Mesendoderm (in vitro differentiated cells): ENCODE measurements around the gene NFATC1.

Source experiments
- DNase-seq: peaks from one replicate; pipeline ENCODE4 v3.0.0; 2013
- H2AK5ac ChIP-seq: 2 replicates; pipeline ENCODE4 v1.6.1; 2013; ENCODE audit warnings: low read length, inconsistent platforms
- H2BK120ac ChIP-seq: 2 replicates; pipeline ENCODE4 v1.6.1; 2013; ENCODE audit warnings: low read depth, mild to moderate bottlenecking, low read length, moderate library complexity, mixed read lengths
- H2BK15ac ChIP-seq: replicated peaks from 2 replicates; pipeline ENCODE4 v1.6.1; 2013; ENCODE audit warnings: low read depth, mild to moderate bottlenecking, moderate library complexity
- H2BK5ac ChIP-seq: 2 replicates; pipeline ENCODE4 v1.6.1; 2013; ENCODE audit warnings: low read length, inconsistent platforms
- H3K18ac ChIP-seq: 2 replicates; pipeline ENCODE4 v1.6.1; 2013; ENCODE audit warnings: mild to moderate bottlenecking, low read length, mixed read lengths
- H3K23ac ChIP-seq: one replicate; pipeline ENCODE4 v1.6.1; 2013; ENCODE audit warnings: low read length
- H3K27ac ChIP-seq: 2 replicates; pipeline ENCODE4 v1.5.1; 2013; ENCODE audit warnings: low read depth, mild to moderate bottlenecking, inconsistent platforms, low read length, moderate library complexity
- H3K27me3 ChIP-seq: 2 replicates; pipeline ENCODE4 v1.6.1; 2013; ENCODE audit warnings: low read length, control low read depth, mild to moderate bottlenecking, inconsistent platforms; ENCODE audit not compliant: insufficient read depth, poor library complexity
- H3K36me3 ChIP-seq: 2 replicates; pipeline ENCODE4 v1.6.1; 2013; ENCODE audit warnings: low read length, inconsistent platforms; ENCODE audit not compliant: control insufficient read depth, insufficient read depth
- H3K4ac ChIP-seq: one replicate; pipeline ENCODE4 v1.6.1; 2013; ENCODE audit warnings: low read depth, mild to moderate bottlenecking, low read length, moderate library complexity
- H3K4me1 ChIP-seq: 2 replicates; pipeline ENCODE4 v1.6.1; 2013; ENCODE audit warnings: low read depth, low read length, inconsistent platforms; ENCODE audit not compliant: control insufficient read depth
- H3K4me2 ChIP-seq: 2 replicates; pipeline ENCODE4 v1.6.1; 2013; ENCODE audit warnings: low read length
- H3K4me3 ChIP-seq: 2 replicates; pipeline ENCODE4 v1.5.1; 2013; ENCODE audit warnings: mild to moderate bottlenecking, low read length
- H3K56ac ChIP-seq: one replicate; pipeline ENCODE4 v1.6.1; 2013; ENCODE audit warnings: low read length
- H3K79me1 ChIP-seq: 2 replicates; pipeline ENCODE4 v1.6.1; 2013; ENCODE audit warnings: low read length, inconsistent platforms
- H3K79me2 ChIP-seq: 2 replicates; pipeline ENCODE4 v1.6.1; 2013; ENCODE audit warnings: mild to moderate bottlenecking, low read length; ENCODE audit not compliant: control insufficient read depth, insufficient read depth
- H3K9ac ChIP-seq: 2 replicates; pipeline ENCODE4 v1.6.1; 2013; ENCODE audit warnings: low read length, inconsistent platforms
- H4K5ac ChIP-seq: one replicate; pipeline ENCODE4 v1.6.1; 2013; ENCODE audit warnings: low read length
- H4K8ac ChIP-seq: one replicate; pipeline ENCODE4 v1.6.1; 2013; ENCODE audit warnings: low read depth, mild to moderate bottlenecking, control low read depth, low read length, moderate library complexity
- WGBS: extraction: QIAGEN DNeasy Blood & Tissue Kit; methylation state at CpG from one replicate; pipeline ENCODE4 v1.1.7; 2013; ENCODE audit warnings: low lambda C conversion rate, missing lambda C conversion rate; ENCODE audit not compliant: insufficient coverage; ENCODE audit errors: extremely low coverage; 5-methylcytosine and 5-hydroxymethylcytosine counted together

The NFATC1 gene

DNA sequence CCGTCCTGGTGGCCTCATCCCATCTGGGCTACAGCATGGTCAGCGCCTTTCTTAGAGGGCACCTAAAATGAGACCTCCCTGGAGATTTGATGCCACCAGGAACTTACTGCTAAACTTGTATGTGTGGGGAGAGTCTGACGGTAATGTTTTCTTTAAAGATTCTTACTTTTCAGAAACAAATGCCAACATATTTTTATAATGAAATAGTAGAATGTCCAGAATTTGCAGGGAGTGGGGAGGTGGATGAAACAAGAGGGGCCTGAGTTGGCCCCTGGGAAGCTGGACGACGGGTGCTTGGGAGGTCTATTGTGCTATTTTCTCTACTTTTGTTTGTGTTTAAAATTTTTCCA lies 165.1 kb downstream of the NFATC1 start:
- no peaks in the 10 kb centered on the region for H3K79me1 ChIP-seq
- no peaks in the 10 kb centered on the region for H3K36me3 ChIP-seq
- H2BK120ac ChIP-seq, result no peak overlapping the region
- H4K8ac ChIP-seq, result no peak overlapping the region
- no peak overlapping the region for H3K4ac ChIP-seq
- no peak overlapping the region for H4K5ac ChIP-seq
- no peak overlapping the region for H3K9ac ChIP-seq
- H3K56ac ChIP-seq, result no peak overlapping the region
- no peak overlapping the region for H3K18ac ChIP-seq
- no peak overlapping the region for H2BK5ac ChIP-seq
- H3K27me3 ChIP-seq, result no peaks in the 10 kb centered on the region
- H3K27ac ChIP-seq, result no peak overlapping the region
- no peak for DNase-seq
- no CpG with 5 or more reads among the region's 5 CpGs for WGBS
- H2AK5ac ChIP-seq, result no peak overlapping the region
- H3K23ac ChIP-seq, result no peak overlapping the region
- no peaks in the 10 kb centered on the region for H3K79me2 ChIP-seq
- H3K4me2 ChIP-seq, result no peak overlapping the region
- H3K4me3 ChIP-seq, result no peak overlapping the region
- H2BK15ac ChIP-seq, result no peak overlapping the region
- no peaks in the 10 kb centered on the region for H3K4me1 ChIP-seq

DNA sequence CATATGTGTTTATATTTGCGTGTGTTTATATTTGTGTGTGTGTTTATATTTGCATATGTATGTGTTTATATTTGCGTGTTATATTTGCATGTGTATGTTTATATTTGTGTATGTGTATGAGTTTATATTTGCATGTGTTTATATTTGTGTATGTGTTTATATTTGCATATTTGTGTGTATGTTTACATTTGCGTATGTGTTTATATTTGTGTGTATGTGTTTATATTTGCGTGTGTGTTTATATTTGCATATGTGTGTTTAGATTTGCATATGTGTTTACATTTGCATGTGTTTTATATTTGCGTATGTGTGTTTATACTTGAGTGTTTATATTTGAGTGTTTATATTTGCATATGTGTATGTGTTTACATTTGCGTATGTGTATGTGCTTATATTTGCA lies 168.2 kb downstream of the NFATC1 start:
- no peak overlapping the region for H2AK5ac ChIP-seq
- H4K5ac ChIP-seq, result no peak overlapping the region
- H3K23ac ChIP-seq, result no peak overlapping the region
- 100% methylated on average over 4 of the region's 6 CpGs for WGBS
- no peak overlapping the region for H3K18ac ChIP-seq
- no peak overlapping the region for H4K8ac ChIP-seq
- no peak overlapping the region for H3K4me2 ChIP-seq
- no peak overlapping the region for H2BK15ac ChIP-seq
- no peak overlapping the region for H2BK120ac ChIP-seq
- H3K79me2 ChIP-seq, result no peaks in the 10 kb centered on the region
- no peak for DNase-seq
- H3K56ac ChIP-seq, result no peak overlapping the region
- H3K9ac ChIP-seq, result no peak overlapping the region
- no peak overlapping the region for H3K27ac ChIP-seq
- no peaks in the 10 kb centered on the region for H3K79me1 ChIP-seq
- no peak overlapping the region for H3K4me3 ChIP-seq
- H3K27me3 ChIP-seq, result no peaks in the 10 kb centered on the region
- H3K4me1 ChIP-seq, result peaks cover 11% of the 10 kb centered on the region
- no peak overlapping the region for H3K4ac ChIP-seq
- H3K36me3 ChIP-seq, result no peaks in the 10 kb centered on the region
- no peak overlapping the region for H2BK5ac ChIP-seq

DNA sequence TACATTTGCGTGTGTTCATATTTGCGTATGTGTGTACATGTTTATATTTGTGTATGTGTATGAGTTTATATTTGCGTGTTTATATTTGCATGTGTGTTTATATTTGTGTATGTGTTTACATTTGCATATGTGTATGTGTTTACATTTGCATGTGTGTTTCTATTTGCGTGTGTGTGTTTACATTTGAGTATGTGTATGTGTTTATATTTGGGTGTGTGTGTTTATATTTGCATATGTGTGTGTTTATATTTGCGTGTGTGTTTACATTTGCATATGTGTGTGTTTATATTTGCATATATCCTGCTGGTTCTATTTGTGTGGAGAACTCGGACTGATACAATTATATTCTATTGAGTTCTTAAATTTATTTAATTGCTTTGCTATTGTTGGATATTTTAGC lies 168.7 kb downstream of the NFATC1 start:
- Histone ChIP-seq H3K4me1 (peaks cover 11% of the 10 kb centered on the region), H2BK15ac (no peak overlapping the region), H3K27ac (no peak overlapping the region), H4K5ac (no peak overlapping the region), H3K9ac (no peak overlapping the region), H2BK5ac (no peak overlapping the region), H3K23ac (no peak overlapping the region), H3K56ac (no peak overlapping the region), H3K4me3 (no peak overlapping the region), H3K79me1 (no peaks in the 10 kb centered on the region), H3K4ac (no peak overlapping the region), H2BK120ac (no peak overlapping the region), H3K36me3 (no peaks in the 10 kb centered on the region), H3K4me2 (no peak overlapping the region), H3K18ac (no peak overlapping the region), H3K27me3 (no peaks in the 10 kb centered on the region), H3K79me2 (no peaks in the 10 kb centered on the region), H4K8ac (no peak overlapping the region), H2AK5ac (no peak overlapping the region)
- no peak for DNase-seq
- 100% methylated on average over 4 of the region's 6 CpGs for WGBS

DNA sequence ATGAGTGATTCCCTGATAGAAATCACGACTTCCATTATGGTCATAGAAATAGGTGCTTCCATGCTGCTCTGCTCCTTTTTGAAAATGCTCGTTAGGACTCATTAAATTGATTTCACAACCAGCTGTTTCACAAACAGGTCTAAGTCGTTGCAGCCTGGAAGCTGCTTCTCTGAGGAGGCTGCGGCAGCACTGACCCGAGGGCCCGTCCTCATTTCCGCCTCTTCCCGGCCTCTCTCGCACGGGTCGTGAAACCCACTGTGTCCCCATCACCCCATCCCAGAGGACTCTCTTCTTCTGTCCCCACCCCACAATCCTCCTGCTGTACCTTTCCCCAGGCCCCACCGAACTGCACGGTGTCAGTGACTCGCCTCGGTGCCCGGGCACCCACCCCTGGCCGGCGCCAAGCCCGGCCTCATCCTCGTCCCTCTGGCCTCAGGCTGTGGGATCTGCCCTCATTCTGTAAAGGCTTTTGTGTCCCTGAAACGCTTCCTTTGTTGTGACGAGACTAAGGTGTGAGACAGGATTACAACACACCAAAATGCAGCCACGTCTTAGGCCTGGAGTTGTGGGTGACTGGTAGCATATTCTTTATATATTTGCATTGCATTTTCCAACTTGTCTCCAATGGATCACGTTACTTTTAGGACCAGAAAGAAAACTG lies 171.2 kb downstream of the NFATC1 start:
- WGBS, result no CpG with 5 or more reads among the region's 24 CpGs
- H3K18ac ChIP-seq, result peak overlapping the region; percentile 77

DNA sequence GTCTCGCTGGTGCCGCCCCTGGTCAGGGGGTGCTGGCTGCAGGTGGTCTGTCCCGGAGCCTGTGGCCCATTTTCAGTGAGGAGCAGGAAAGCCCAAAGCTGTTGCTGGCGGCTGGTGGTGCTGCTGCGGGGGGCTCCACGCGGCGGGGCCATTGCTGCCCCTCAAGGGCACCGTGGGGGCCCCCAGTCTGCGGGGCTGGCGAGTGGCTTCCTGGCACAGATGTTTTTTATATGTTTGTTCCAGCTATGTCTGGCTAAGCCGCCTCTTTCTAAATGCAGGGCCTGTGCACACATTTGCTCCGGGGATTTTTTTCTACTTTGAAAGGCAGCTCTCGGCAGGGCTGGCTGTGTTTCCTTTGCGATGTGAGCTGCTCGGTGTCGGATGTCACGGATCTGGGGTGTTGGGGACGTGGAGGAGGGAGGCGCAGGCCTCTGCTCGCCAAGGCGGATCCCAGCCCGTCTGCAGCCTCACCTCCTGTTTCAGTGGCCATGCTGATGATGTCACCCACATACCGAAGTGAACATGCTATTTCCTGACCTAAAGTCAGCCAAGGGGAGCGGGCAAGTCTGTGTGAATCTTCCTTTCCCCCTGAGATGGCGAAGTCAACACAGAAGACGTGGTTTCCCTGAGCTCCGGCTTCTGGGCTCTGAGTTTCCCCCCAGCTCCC lies 171.9 kb downstream of the NFATC1 start:
- H4K8ac ChIP-seq, result no peak overlapping the region
- peak overlapping the region; percentile 17 for H3K23ac ChIP-seq
- H3K27ac ChIP-seq, result peak overlapping the region; percentile 67
- no peak overlapping the region for H3K4me3 ChIP-seq
- H3K18ac ChIP-seq, result peak overlapping the region; percentile 77
- no peaks in the 10 kb centered on the region for H3K36me3 ChIP-seq
- peak overlapping the region; percentile 78 for H3K56ac ChIP-seq
- peak overlapping the region; percentile 17 for H3K9ac ChIP-seq
- peak overlapping the region; percentile 83 for H2BK120ac ChIP-seq
- H3K4me2 ChIP-seq, result no peak overlapping the region
- H4K5ac ChIP-seq, result peak overlapping the region; percentile 37
- no peak overlapping the region for H2BK15ac ChIP-seq
- no peaks in the 10 kb centered on the region for H3K27me3 ChIP-seq
- no peak overlapping the region for H2AK5ac ChIP-seq
- H3K4me1 ChIP-seq, result peaks cover 16% of the 10 kb centered on the region
- H2BK5ac ChIP-seq, result peak overlapping the region; percentile 74
- H3K4ac ChIP-seq, result peak overlapping the region; percentile 84
- no peaks in the 10 kb centered on the region for H3K79me2 ChIP-seq
- no CpG with 5 or more reads among the region's 28 CpGs for WGBS
- no peaks in the 10 kb centered on the region for H3K79me1 ChIP-seq
- peak; percentile 96 for DNase-seq

More for the DNA sequence above, 171.2 kb downstream of the NFATC1 start:
- H3K36me3 ChIP-seq, result no peaks in the 10 kb centered on the region
- H4K5ac ChIP-seq, result peak overlapping the region; percentile 73
- peak overlapping the region; percentile 67 for H3K27ac ChIP-seq
- H3K9ac ChIP-seq, result peak overlapping the region; percentile 19
- H3K23ac ChIP-seq, result no peak overlapping the region
- no peak overlapping the region for H3K4me2 ChIP-seq
- peak overlapping the region; percentile 74 for H3K4ac ChIP-seq
- H2BK15ac ChIP-seq, result no peak overlapping the region
- no peak overlapping the region for H4K8ac ChIP-seq
- peak overlapping the region; percentile 83 for H2BK120ac ChIP-seq
- no peaks in the 10 kb centered on the region for H3K27me3 ChIP-seq
- no peaks in the 10 kb centered on the region for H3K79me1 ChIP-seq
- peak overlapping the region; percentile 78 for H3K56ac ChIP-seq
- H3K79me2 ChIP-seq, result no peaks in the 10 kb centered on the region
- peaks cover 16% of the 10 kb centered on the region for H3K4me1 ChIP-seq
- H2BK5ac ChIP-seq, result peak overlapping the region; percentile 74
- no peak overlapping the region for H3K4me3 ChIP-seq
- peak; percentile 89 for DNase-seq
- peak overlapping the region; percentile 32 for H2AK5ac ChIP-seq
